Parathyroid adenoma (tissue), 2 donors: ENCODE measurements around the gene PSG4.
"Not testable (repeated sequence)": the region's sequence is repeated elsewhere in the genome, so short reads cannot be mapped to it uniquely, and the experiment has no call there.

Experiments used
- H2AFZ ChIP-seq: fragments of 300-600 bp; sonication (generic); one replicate; pipeline ENCODE4 v1.7.0; 2017; ENCODE audit warnings: antibody characterized with exemption, mild to moderate bottlenecking
- H3K27ac ChIP-seq: fragments of 300-600 bp; sonication (generic); one replicate; pipeline ENCODE4 v1.7.0; 2017
- H3K27me3 ChIP-seq: fragments of 300-600 bp; sonication (generic); one replicate; pipeline ENCODE4 v1.7.0; 2017; ENCODE audit warnings: low read length; ENCODE audit not compliant: control insufficient read depth, insufficient read depth
- H3K36me3 ChIP-seq: fragments of 300-600 bp; sonication (generic); one replicate; pipeline ENCODE4 v1.7.0; 2017; ENCODE audit warnings: low read length; ENCODE audit not compliant: control insufficient read depth, insufficient read depth
- H3K4me1 ChIP-seq: fragments of 300-600 bp; sonication (generic); one replicate; pipeline ENCODE4 v1.7.0; 2017; ENCODE audit warnings: control low read depth
- H3K4me2 ChIP-seq: fragments of 300-600 bp; sonication (generic); one replicate; pipeline ENCODE4 v1.7.0; 2017; ENCODE audit warnings: low read length
- H3K4me3 ChIP-seq: fragments of 300-600 bp; sonication (generic); one replicate; pipeline ENCODE4 v1.7.0; 2017; ENCODE audit warnings: low read depth, low read length
- H3K79me2 ChIP-seq: fragments of 300-600 bp; sonication (generic); one replicate; pipeline ENCODE4 v1.7.0; 2017; ENCODE audit warnings: control low read depth
- H3K9ac ChIP-seq: fragments of 300-600 bp; sonication (generic); one replicate; pipeline ENCODE4 v1.7.0; 2017; ENCODE audit warnings: mild to moderate bottlenecking
- H3K9me3 ChIP-seq: fragments of 300-600 bp; sonication (generic); one replicate; pipeline ENCODE4 v1.7.0; 2017; ENCODE audit warnings: low read length; ENCODE audit not compliant: control insufficient read depth
- CTCF ChIP-seq: fragments of 300-600 bp; sonication (generic); IDR thresholded peaks from one replicate; pipeline ENCODE4 v1.7.0; 2017; ENCODE audit warnings: antibody characterized with exemption, mild to moderate bottlenecking
- donor health status: primary hyperparathyroidism.

Gene PSG4

GRCh38 chr19:43229315-43229714 is 23.9 kb upstream of the PSG4 start:
- no peak overlapping the region for H3K4me2 ChIP-seq
- no peaks in the 10 kb centered on the region for H3K9me3 ChIP-seq
- no peaks in the 10 kb centered on the region for H3K4me1 ChIP-seq
- H2AFZ ChIP-seq = no peak overlapping the region
- H3K36me3 ChIP-seq = no peaks in the 10 kb centered on the region
- H3K79me2 ChIP-seq = no peaks in the 10 kb centered on the region
- no peaks in the 10 kb centered on the region for H3K27me3 ChIP-seq
- TF ChIP-seq CTCF = no peak
- H3K4me3 ChIP-seq = no peak overlapping the region
- H3K9ac ChIP-seq = no peak overlapping the region
- no peak overlapping the region for H3K27ac ChIP-seq

GRCh38 chr19:43228730-43229129 is 23.3 kb upstream of the PSG4 start:
- H3K36me3 ChIP-seq, H3K27ac ChIP-seq, H3K79me2 ChIP-seq, H3K4me1 ChIP-seq, H3K27me3 ChIP-seq, H3K4me3 ChIP-seq, H3K4me2 ChIP-seq, H2AFZ ChIP-seq, H3K9ac ChIP-seq, H3K9me3 ChIP-seq: not testable (repeated sequence)

- not testable (repeated sequence) for H3K27me3 ChIP-seq, H3K4me3 ChIP-seq, H3K79me2 ChIP-seq, H3K4me2 ChIP-seq, H2AFZ ChIP-seq, H3K9me3 ChIP-seq, H3K36me3 ChIP-seq, H3K9ac ChIP-seq, H3K4me1 ChIP-seq, H3K27ac ChIP-seq
Measured at GRCh38 chr19:43226986-43227385, 21.5 kb upstream of the PSG4 start.

- H3K4me2 ChIP-seq = no peak overlapping the region
- no peaks in the 10 kb centered on the region for H3K4me1 ChIP-seq
- no peak for TF ChIP-seq CTCF
- no peaks in the 10 kb centered on the region for H3K9me3 ChIP-seq
- H3K9ac ChIP-seq = no peak overlapping the region
- no peaks in the 10 kb centered on the region for H3K79me2 ChIP-seq
- no peaks in the 10 kb centered on the region for H3K27me3 ChIP-seq
- H3K4me3 ChIP-seq = no peak overlapping the region
- no peaks in the 10 kb centered on the region for H3K36me3 ChIP-seq
- no peak overlapping the region for H3K27ac ChIP-seq
- no peak overlapping the region for H2AFZ ChIP-seq
Measured at GRCh38 chr19:43224855-43225253, 19.4 kb upstream of the PSG4 start.

- not testable (repeated sequence) for H3K27me3 ChIP-seq, H3K27ac ChIP-seq
Measured at GRCh38 chr19:43224201-43224854, 18.9 kb upstream of the PSG4 start.

GRCh38 chr19:43221891-43222290 is 16.5 kb upstream of the PSG4 start:
- H3K79me2 ChIP-seq, H3K9me3 ChIP-seq, H3K4me3 ChIP-seq, H2AFZ ChIP-seq, H3K4me1 ChIP-seq, H3K27ac ChIP-seq, H3K36me3 ChIP-seq, H3K4me2 ChIP-seq, H3K9ac ChIP-seq, H3K27me3 ChIP-seq: not testable (repeated sequence)

More at GRCh38 chr19:43224201-43224854, 18.9 kb upstream of the PSG4 start:
- H3K9ac ChIP-seq, H3K4me1 ChIP-seq, H3K4me2 ChIP-seq, H3K79me2 ChIP-seq, H3K4me3 ChIP-seq, H2AFZ ChIP-seq, H3K9me3 ChIP-seq, H3K36me3 ChIP-seq: not testable (repeated sequence)

GRCh38 chr19:43219136-43219535 is 13.7 kb upstream of the PSG4 start:
- not testable (repeated sequence) for H2AFZ ChIP-seq, H3K27me3 ChIP-seq, H3K27ac ChIP-seq, H3K9me3 ChIP-seq, H3K79me2 ChIP-seq, H3K4me1 ChIP-seq, H3K4me3 ChIP-seq, H3K9ac ChIP-seq, H3K4me2 ChIP-seq, H3K36me3 ChIP-seq

GRCh38 chr19:43215881-43216280 is 10.4 kb upstream of the PSG4 start:
- H3K27ac ChIP-seq, H3K79me2 ChIP-seq, H3K4me2 ChIP-seq, H3K27me3 ChIP-seq, H3K4me1 ChIP-seq, H3K36me3 ChIP-seq, H3K9me3 ChIP-seq, H3K4me3 ChIP-seq, H3K9ac ChIP-seq, H2AFZ ChIP-seq: not testable (repeated sequence)
